Measurements from ENCODE around the gene JAKMIP3. TPM values are rescaled to one million over a fixed set of nuclear protein-coding genes. Genes with fewer than 3 reads are reported as not detected.

JAKMIP3 gene
- total RNA-seq, 1 donor from 2014 or later, result 1.3 TPM

DNA sequence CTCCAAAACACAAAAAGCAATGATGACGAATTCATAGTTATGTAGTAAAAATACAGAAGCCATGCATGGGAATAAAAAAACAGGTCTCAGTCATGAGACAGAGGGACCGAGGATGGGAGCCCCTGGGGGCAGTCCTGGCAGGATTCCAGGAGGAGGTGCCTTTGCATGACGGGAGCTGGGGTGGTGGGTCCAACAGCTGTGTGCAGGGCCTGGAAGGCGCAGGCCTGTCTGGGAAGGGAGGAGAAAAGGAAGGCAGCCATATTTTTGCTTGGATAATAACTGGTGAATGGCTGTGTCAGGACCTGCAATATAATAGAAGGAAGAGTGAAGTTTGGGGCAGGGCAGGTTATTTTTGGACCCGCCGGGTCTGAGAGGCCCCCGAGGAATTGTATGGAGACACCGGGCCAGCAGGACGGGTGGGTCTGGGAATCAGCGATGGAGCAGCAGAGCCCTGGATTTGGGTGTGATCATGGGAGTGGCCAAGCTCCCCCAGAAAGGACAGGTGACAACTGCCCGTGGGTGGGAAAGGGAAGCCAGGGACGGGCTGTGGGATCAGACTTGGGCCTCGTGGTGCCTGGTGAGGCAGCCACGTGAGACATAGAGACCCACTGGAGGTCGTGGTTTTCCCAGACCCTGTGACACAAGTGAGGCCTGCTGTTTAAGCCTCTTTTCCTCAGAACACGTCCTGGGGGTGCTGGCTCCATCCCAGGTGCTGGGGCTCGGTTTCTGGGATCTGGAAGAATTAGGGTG lies 2.9 kb upstream of the JAKMIP3 start:
- H3K36me3 Mint-ChIP-seq (ENCODE audit: low read depth), result no peaks in the 10 kb centered on the region
- intact Hi-C loops (cut with micrococcal nuclease), result no loop called here
- no peak for DNase-seq (ENCODE audit: low spot score)
- H3K27ac Mint-ChIP-seq, result no peak overlapping the region
- no peaks in the 10 kb centered on the region for H3K9me3 Mint-ChIP-seq
- peaks cover 5% of the 10 kb centered on the region for H3K27me3 Mint-ChIP-seq (ENCODE audit: low read depth)
- H3K4me3 Mint-ChIP-seq (ENCODE audit: low read depth), result no peak overlapping the region
- H3K4me1 Mint-ChIP-seq (ENCODE audit: low read depth), result peaks cover 2% of the 10 kb centered on the region

DNA sequence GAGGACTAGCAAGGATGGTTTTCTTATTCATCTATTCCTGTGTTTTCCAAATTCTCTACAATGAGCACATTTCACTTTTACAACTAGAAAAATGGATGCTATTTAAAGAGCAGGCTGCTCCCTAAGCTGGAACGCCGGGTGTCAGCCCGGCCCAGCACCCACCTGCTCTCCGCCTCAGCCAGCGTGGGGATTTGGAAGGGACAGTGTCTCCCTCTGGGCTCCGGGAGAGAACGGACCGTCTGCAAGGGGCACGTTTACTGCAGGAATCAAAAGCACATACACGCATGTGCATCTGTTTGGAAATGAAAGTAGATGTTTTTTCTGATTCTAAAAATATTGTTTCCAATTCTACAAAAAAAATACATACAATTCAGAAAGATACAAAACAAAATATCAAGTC lies 2.3 kb upstream of the JAKMIP3 start:
- Mint-ChIP-seq H3K4me1 (ENCODE audit: low read depth) (peaks cover 2% of the 10 kb centered on the region), H3K27ac (no peak overlapping the region), H3K36me3 (ENCODE audit: low read depth) (no peaks in the 10 kb centered on the region), H3K9me3 (no peaks in the 10 kb centered on the region), H3K4me3 (ENCODE audit: low read depth) (no peak overlapping the region), H3K27me3 (ENCODE audit: low read depth) (peaks cover 5% of the 10 kb centered on the region)
- no peak for DNase-seq (ENCODE audit: low spot score)
- intact Hi-C loops (cut with micrococcal nuclease), result no loop called here

DNA sequence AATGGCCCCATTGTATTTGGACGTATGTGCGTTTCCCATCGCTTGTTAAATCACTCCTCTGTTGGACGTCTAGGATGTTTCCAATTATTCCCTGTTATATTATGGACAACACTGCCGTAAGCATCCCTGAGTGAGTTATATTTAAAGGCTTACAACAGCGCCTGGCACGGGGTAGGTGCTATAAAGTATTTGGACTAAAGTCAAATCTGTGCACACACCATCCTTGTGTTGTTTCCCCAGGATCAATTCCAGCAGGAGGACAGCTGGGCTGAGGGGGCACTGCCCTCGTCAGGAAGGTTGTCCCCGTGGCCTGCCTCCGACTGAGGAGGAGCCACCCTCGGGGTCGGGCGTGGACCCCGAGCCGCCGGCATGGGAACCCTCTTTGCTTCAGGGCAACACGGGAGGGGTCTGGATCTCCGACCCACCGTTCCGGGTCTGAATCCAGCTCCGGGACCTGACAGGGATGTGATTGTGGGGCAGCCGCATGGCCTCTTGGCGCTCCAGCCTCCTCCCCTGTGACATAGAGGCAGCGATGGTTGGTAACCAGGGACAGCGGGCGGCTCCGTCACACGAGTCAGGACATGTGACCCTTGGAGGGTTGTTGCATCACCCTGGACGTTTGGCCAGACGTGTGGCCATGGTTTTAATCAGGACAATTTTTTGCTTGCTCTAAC lies 1.5 kb upstream of the JAKMIP3 start:
- no peak overlapping the region for H3K4me3 Mint-ChIP-seq (ENCODE audit: low read depth)
- intact Hi-C loops (cut with micrococcal nuclease), result no loop called here
- no peak overlapping the region for H3K27ac Mint-ChIP-seq

DNA sequence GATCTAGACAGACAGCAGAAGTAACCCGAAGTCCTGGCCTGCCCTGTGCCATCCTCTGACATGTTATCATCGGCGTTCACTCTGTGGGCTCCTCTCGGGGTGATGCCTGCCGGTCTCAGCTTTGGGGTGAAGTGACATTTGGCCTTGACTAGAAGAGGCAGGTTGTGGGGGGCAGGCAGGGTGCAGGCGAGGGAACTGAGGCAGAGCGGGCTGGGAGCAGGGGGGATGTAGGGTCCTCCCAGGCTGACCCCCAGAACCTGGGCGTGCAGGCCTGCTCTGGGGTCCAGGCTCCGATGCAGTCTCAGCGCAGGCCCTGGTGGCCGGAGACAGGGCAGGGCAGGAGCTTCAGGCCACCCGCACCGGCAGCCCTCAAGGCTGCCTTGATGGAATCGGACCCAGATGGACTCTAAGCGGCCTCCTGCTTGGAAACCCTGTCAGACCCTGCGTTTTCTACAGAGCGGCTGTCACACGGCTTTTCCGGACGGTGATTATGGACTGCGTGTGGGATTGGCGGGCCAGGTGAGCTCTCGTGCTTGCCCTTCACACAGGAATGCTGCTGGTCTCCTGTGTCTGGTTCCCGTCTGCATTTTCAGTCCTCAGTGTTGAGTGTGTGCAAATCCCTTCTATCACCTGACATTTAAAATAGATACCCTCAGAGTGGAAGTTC lies 842 bp upstream of the JAKMIP3 start:
- Mint-ChIP-seq H3K36me3 (ENCODE audit: low read depth) (no peaks in the 10 kb centered on the region), H3K4me3 (ENCODE audit: low read depth) (no peak overlapping the region), H3K27me3 (ENCODE audit: low read depth) (peaks cover 5% of the 10 kb centered on the region), H3K9me3 (no peaks in the 10 kb centered on the region), H3K27ac (no peak overlapping the region), H3K4me1 (ENCODE audit: low read depth) (peaks cover 2% of the 10 kb centered on the region)
- intact Hi-C loops (cut with micrococcal nuclease), result no loop called here
- no peak for DNase-seq (ENCODE audit: low spot score)

More for the DNA sequence above, 1.5 kb upstream of the JAKMIP3 start:
- no peaks in the 10 kb centered on the region for H3K36me3 Mint-ChIP-seq (ENCODE audit: low read depth)
- peaks cover 5% of the 10 kb centered on the region for H3K27me3 Mint-ChIP-seq (ENCODE audit: low read depth)
- DNase-seq (ENCODE audit: low spot score), result no peak
- H3K9me3 Mint-ChIP-seq, result no peaks in the 10 kb centered on the region
- peaks cover 2% of the 10 kb centered on the region for H3K4me1 Mint-ChIP-seq (ENCODE audit: low read depth)

DNA sequence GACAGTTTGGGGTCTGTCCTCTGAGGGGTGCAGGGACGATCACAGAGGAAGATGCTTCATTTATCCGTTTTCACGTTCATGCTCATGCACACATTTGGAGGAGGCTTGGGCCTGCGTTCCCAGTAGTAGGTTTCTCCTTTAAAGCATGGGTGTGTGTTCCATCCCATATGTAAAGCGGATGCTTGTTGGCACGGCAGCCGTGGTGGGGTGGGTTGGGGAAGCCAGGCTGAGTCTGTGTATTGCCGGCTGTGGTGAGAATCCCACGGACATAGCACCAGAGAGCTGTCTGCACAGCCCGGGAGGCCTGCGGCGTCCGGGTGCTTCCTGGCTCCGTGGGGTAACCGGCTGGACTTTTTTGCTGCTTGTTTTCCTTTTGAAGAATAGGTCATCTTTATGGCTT lies 440 bp downstream of the JAKMIP3 start:
- no peak overlapping the region for H3K4me3 Mint-ChIP-seq (ENCODE audit: low read depth)
- DNase-seq (ENCODE audit: low spot score), result no peak
- H3K36me3 Mint-ChIP-seq (ENCODE audit: low read depth), result no peaks in the 10 kb centered on the region
- no peaks in the 10 kb centered on the region for H3K9me3 Mint-ChIP-seq
- H3K4me1 Mint-ChIP-seq (ENCODE audit: low read depth), result peaks cover 2% of the 10 kb centered on the region
- no peak overlapping the region for H3K27ac Mint-ChIP-seq
- intact Hi-C loops (cut with micrococcal nuclease), result no loop called here
- peaks cover 5% of the 10 kb centered on the region for H3K27me3 Mint-ChIP-seq (ENCODE audit: low read depth)

DNA sequence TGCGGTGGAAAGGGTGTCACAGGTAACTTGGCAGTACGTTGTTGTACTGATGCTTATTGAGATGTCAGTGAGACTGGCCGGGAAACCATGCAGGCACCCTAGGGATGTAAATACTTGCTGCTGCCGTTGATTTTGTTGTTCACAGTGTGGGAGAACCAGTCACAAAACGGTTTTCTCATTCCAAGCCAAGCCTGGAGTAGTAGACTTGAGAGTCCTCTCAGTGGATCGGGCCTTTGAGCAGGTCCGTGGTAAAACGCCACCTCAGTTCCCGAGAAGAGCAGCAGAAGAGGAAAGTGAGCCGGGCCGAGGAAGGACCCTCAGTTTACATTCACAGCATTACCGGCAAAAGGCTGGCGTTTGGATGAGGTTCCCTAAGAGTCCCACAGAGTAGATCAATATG lies 1.1 kb downstream of the JAKMIP3 start:
- peaks cover 2% of the 10 kb centered on the region for H3K4me1 Mint-ChIP-seq (ENCODE audit: low read depth)
- no peak for DNase-seq (ENCODE audit: low spot score)

DNA sequence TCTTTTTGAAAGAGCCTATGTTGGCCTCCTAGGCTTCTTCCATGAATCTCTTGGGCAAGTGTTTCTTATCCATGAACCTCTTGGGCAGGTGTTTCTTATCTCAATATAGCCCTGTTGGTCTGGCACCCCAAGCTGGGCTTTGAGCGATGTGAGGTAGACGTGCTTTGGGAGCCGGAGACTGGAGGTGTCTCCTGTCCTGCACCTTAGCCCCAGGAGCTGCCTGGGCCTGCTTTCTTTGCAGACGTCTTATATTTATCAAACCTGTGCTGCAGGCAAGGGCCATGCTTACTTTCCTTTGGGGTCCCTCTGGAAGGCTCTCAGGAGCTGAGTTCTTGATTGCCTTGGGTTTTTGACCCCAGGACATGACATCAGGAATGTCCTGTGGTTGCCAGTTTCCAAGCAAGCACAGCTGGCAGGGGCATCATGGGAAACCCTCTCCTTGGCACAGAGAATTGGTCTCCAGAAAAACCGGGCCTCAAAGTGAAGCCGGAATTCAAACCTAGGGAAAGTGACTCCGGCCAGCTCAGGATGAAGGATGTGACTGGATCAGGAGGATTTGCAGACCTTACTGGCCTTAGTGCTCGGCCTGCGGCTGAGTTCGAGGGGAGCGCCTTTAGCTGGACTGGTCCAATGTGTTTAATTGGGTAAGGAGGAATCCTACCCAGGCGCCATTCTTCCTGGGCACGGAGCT lies 2.8 kb downstream of the JAKMIP3 start:
- H3K27me3 Mint-ChIP-seq (ENCODE audit: low read depth), result peaks cover 8% of the 10 kb centered on the region
- H3K4me1 Mint-ChIP-seq (ENCODE audit: low read depth), result peaks cover 2% of the 10 kb centered on the region

More for the DNA sequence above, 1.1 kb downstream of the JAKMIP3 start:
- no peak overlapping the region for H3K4me3 Mint-ChIP-seq (ENCODE audit: low read depth)
- H3K27ac Mint-ChIP-seq, result no peak overlapping the region
- H3K36me3 Mint-ChIP-seq (ENCODE audit: low read depth), result no peaks in the 10 kb centered on the region
- H3K27me3 Mint-ChIP-seq (ENCODE audit: low read depth), result peaks cover 5% of the 10 kb centered on the region
- no peaks in the 10 kb centered on the region for H3K9me3 Mint-ChIP-seq
- intact Hi-C loops (cut with micrococcal nuclease), result no loop called here

DNA sequence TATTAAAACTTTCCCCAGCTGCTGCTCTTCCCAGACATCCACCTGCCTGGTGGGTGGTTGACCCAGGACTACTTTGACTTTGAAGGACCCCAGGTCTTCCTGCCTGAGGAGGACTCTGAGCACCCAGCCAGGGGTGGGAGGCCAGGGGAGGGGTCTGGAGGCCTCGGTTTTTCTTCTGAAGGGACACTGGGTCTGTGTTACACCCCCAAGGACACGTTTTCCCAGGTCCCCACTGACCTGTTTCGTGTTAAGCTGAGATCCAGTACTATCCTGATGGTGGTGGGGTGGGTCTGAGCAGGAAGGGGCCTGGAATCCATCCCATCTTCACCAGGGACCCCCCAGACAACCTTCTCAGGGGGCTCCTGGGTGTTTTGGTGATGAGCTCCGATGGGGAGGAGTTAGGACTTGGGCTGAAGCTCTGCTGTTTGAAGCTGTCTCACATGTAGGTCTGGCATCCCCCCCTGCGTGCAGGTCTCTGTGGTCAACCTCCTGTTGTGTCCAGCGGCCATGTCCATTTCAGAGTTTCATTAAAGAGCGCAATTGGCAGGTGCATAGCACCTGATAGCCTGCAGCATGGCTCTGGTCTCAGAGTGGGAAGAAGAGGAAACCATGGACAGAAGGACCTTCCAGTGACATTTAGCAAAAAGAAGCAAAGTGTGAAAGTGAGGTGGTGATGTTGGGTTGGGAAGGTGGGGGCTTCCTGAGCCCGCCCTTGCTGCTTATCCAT lies 3.5 kb downstream of the JAKMIP3 start:
- peaks cover 8% of the 10 kb centered on the region for H3K27me3 Mint-ChIP-seq (ENCODE audit: low read depth)
- H3K4me1 Mint-ChIP-seq (ENCODE audit: low read depth), result peaks cover 2% of the 10 kb centered on the region
- intact Hi-C loops (cut with micrococcal nuclease), result no loop called here
- H3K27ac Mint-ChIP-seq, result no peak overlapping the region
- H3K4me3 Mint-ChIP-seq (ENCODE audit: low read depth), result no peak overlapping the region
- no peak for DNase-seq (ENCODE audit: low spot score)
- H3K36me3 Mint-ChIP-seq (ENCODE audit: low read depth), result no peaks in the 10 kb centered on the region
- H3K9me3 Mint-ChIP-seq, result no peaks in the 10 kb centered on the region

More for the DNA sequence above, 2.8 kb downstream of the JAKMIP3 start:
- no peak overlapping the region for H3K4me3 Mint-ChIP-seq (ENCODE audit: low read depth)
- no peaks in the 10 kb centered on the region for H3K9me3 Mint-ChIP-seq
- no peak for DNase-seq (ENCODE audit: low spot score)
- intact Hi-C loops (cut with micrococcal nuclease), result no loop called here
- no peak overlapping the region for H3K27ac Mint-ChIP-seq
- no peaks in the 10 kb centered on the region for H3K36me3 Mint-ChIP-seq (ENCODE audit: low read depth)

DNA sequence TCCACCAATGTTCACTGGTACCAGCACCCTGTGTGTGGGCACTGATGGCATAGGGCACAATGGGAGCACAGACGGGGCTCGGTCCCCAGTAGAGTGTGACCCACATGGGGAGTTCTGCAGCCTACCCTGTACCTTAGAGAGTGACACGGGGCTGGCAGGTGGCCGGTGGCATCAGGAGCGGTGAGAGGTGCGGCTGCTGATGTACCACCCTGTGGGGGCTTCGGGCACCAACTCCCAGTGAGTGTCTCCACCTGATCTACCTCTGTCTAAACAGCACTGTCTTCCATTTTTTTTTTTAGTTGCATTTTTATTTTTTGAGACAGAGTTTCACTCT lies 4.1 kb downstream of the JAKMIP3 start:
- H3K27me3 Mint-ChIP-seq (ENCODE audit: low read depth), result peaks cover 8% of the 10 kb centered on the region
- DNase-seq (ENCODE audit: low spot score), result no peak
- H3K36me3 Mint-ChIP-seq (ENCODE audit: low read depth), result no peaks in the 10 kb centered on the region
- H3K27ac Mint-ChIP-seq, result no peak overlapping the region
- peaks cover 2% of the 10 kb centered on the region for H3K4me1 Mint-ChIP-seq (ENCODE audit: low read depth)
- no peaks in the 10 kb centered on the region for H3K9me3 Mint-ChIP-seq
- intact Hi-C loops (cut with micrococcal nuclease), result no loop called here
- no peak overlapping the region for H3K4me3 Mint-ChIP-seq (ENCODE audit: low read depth)

DNA sequence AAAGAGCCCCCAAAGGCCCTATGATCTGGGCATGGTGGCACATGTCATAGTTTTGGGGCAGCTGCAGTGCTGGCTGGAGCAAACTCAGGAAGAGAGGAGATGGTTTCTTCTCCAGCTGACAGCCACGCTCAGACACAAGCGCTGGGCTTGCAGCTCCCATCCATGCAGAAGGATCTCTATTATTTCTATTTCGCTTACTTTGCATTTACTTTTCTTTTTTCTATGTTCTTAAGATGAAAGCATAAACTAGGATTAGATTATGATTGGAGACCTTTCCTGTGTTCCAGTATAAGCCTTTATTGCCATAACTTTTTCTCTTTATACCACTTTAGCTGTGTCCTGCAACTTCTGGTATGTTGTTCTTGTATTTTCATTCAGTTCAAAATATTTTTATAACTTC lies 5.0 kb downstream of the JAKMIP3 start:
- H3K4me1 Mint-ChIP-seq (ENCODE audit: low read depth), result peaks cover 1% of the 10 kb centered on the region
- H3K4me3 Mint-ChIP-seq (ENCODE audit: low read depth), result no peak overlapping the region
- H3K27me3 Mint-ChIP-seq (ENCODE audit: low read depth), result peaks cover 9% of the 10 kb centered on the region
- no peaks in the 10 kb centered on the region for H3K36me3 Mint-ChIP-seq (ENCODE audit: low read depth)
- intact Hi-C loops (cut with micrococcal nuclease), result no loop called here
- DNase-seq (ENCODE audit: low spot score), result no peak
- H3K9me3 Mint-ChIP-seq, result no peaks in the 10 kb centered on the region
- no peak overlapping the region for H3K27ac Mint-ChIP-seq

DNA sequence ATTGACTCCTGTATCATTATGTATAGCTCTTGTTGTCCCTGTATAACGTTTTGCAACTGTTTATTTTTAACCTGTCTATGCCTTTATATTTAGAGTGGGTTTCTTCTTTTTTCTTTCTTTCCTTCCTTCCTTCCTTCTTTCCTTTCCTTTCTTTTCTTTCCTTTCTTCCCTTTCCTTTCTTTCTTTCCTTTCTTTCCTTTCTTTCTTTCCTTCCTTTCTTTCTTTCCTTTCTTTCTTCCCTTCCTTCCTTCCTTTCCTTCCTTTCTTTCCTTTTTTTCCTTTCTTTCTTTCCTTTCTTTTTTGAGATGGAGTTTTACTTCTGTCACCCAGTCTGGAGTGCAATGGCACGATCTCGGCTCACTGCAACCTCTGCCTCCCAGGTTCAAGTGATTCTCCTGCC lies 5.9 kb downstream of the JAKMIP3 start:
- H3K4me1 Mint-ChIP-seq (ENCODE audit: low read depth), result no peaks in the 10 kb centered on the region
- H3K36me3 Mint-ChIP-seq (ENCODE audit: low read depth), result no peaks in the 10 kb centered on the region
- intact Hi-C loops (cut with micrococcal nuclease), result no loop called here
- H3K9me3 Mint-ChIP-seq, result no peaks in the 10 kb centered on the region
- H3K27ac Mint-ChIP-seq, result no peak overlapping the region
- H3K4me3 Mint-ChIP-seq (ENCODE audit: low read depth), result no peak overlapping the region
- DNase-seq (ENCODE audit: low spot score), result no peak
- peaks cover 6% of the 10 kb centered on the region for H3K27me3 Mint-ChIP-seq (ENCODE audit: low read depth)

DNA sequence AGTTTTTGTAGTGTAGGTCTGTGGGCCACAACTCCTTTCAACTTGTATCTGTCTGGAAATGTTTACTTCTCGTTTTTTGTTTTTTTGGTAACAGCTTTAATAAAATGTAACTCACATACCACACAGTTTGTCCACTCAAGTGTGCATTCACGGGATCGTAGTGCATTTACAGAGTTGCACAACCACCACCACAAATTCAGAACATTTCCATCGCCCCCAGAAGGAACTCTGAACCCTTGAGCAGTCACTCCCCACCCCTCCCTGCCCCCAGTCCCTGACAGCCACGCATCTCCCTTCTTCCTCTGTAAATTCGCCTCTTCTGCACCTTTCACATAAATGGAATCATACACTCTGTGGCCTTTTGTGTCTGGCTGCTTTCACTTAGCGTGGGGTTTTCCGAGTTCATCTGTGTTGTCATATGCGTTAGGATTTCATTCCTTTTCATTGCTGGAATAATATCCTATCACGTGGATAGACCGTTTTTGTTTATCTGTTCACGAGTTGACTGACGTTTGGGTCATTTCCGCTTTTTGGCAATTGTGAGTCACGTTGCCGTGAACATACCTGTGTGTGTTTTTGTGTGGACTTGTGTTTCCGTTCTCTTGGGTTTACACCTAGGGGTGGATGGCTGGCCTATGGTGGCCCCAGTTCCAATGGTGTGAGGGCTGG lies 10.3 kb downstream of the JAKMIP3 start:
- DNase-seq (ENCODE audit: low spot score), result no peak
- Mint-ChIP-seq H3K9me3 (no peaks in the 10 kb centered on the region), H3K36me3 (ENCODE audit: low read depth) (no peaks in the 10 kb centered on the region), H3K27ac (no peak overlapping the region), H3K4me3 (ENCODE audit: low read depth) (no peak overlapping the region), H3K27me3 (ENCODE audit: low read depth) (peaks cover 6% of the 10 kb centered on the region), H3K4me1 (ENCODE audit: low read depth) (no peaks in the 10 kb centered on the region)
- intact Hi-C loops (cut with micrococcal nuclease), result no loop called here

Data from activated T-helper 2 cell treated with anti-CD3 and anti-CD28 coated beads, Interferon-gamma antibody, Interleukin-2, Interleukin-4, amounts not matched to agents 10 μg/mL and 5 μg/mL and 100 μg/mL, durations not matched to agents 14 hours and 24 hours and 36 hours (primary cell).